ENCODE data around the gene PLPPR3.

DNA sequence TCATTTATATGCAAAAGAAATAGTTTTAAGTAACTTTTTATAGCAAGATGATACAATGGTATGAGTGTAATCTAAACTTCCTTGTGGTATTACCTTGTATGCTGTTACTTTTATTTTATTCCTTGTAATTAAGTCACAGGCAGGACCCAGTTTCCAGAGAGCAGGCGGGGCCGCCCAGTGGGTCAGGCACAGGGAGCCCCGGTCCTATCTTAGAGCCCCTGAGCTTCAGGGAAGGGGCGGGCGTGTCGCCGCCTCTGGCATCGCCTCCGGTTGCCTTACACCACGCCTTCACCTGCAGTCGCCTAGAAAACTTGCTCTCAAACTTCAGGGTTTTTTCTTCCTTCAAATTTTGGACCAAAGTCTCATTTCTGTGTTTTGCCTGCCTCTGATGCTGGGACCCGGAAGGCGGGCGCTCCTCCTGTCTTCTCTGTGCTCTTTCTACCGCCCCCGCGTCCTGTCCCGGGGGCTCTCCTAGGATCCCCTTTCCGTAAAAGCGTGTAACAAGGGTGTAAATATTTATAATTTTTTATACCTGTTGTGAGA lies 10.2 kb downstream of the PLPPR3 start:
- TF ChIP-seq, protein P1, sequence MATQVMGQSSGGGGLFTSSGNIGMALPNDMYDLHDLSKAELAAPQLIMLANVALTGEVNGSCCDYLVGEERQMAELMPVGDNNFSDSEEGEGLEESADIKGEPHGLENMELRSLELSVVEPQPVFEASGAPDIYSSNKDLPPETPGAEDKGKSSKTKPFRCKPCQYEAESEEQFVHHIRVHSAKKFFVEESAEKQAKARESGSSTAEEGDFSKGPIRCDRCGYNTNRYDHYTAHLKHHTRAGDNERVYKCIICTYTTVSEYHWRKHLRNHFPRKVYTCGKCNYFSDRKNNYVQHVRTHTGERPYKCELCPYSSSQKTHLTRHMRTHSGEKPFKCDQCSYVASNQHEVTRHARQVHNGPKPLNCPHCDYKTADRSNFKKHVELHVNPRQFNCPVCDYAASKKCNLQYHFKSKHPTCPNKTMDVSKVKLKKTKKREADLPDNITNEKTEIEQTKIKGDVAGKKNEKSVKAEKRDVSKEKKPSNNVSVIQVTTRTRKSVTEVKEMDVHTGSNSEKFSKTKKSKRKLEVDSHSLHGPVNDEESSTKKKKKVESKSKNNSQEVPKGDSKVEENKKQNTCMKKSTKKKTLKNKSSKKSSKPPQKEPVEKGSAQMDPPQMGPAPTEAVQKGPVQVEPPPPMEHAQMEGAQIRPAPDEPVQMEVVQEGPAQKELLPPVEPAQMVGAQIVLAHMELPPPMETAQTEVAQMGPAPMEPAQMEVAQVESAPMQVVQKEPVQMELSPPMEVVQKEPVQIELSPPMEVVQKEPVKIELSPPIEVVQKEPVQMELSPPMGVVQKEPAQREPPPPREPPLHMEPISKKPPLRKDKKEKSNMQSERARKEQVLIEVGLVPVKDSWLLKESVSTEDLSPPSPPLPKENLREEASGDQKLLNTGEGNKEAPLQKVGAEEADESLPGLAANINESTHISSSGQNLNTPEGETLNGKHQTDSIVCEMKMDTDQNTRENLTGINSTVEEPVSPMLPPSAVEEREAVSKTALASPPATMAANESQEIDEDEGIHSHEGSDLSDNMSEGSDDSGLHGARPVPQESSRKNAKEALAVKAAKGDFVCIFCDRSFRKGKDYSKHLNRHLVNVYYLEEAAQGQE (IDR thresholded peaks at IDR 0.05; ENCODE audit: insufficient read depth in 1 of 2, low read depth in 2 of 2, low read length in 2 of 2) = no peak
- no peak for TF ChIP-seq POLR2AphosphoS5 (IDR thresholded peaks at IDR 0.05; ENCODE audit: low read depth, low read length)
- TF ChIP-seq SIN3A (IDR thresholded peaks at IDR 0.05; ENCODE audit: borderline replicate concordance, insufficient read depth, low read length) = no peak
- TF ChIP-seq TAF1 (IDR thresholded peaks at IDR 0.05; ENCODE audit: borderline replicate concordance, insufficient read depth, low read length) = no peak
- no peak for TF ChIP-seq FOXP2 (optimal IDR thresholded peaks at IDR 0.05; ENCODE audit: borderline replicate concordance, extremely low read depth, extremely low read length, insufficient read depth)

Data from PFSK-1 (cell line).